ENCODE results near the gene PERP.

DNA sequence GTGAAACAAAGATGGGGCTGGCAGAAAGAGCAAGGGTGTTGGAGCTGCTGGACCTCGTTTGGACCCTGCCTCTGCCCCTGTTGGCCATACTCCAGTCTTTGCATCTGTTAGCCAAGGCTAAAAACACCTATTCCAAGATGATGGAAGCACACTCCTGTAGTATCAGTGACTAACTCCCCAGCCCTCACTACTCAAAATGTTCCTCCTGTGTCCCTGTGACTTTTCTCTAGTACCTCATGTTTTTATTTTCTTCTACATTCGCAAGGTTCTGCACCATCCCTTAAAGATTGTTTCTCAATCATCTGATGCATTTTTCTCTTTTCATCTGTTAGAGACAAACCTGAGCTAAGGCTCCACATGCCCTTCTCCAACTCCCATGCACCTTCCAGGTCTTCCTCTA lies 8.9 kb downstream of the PERP start:
- TF ChIP-seq, protein P1, sequence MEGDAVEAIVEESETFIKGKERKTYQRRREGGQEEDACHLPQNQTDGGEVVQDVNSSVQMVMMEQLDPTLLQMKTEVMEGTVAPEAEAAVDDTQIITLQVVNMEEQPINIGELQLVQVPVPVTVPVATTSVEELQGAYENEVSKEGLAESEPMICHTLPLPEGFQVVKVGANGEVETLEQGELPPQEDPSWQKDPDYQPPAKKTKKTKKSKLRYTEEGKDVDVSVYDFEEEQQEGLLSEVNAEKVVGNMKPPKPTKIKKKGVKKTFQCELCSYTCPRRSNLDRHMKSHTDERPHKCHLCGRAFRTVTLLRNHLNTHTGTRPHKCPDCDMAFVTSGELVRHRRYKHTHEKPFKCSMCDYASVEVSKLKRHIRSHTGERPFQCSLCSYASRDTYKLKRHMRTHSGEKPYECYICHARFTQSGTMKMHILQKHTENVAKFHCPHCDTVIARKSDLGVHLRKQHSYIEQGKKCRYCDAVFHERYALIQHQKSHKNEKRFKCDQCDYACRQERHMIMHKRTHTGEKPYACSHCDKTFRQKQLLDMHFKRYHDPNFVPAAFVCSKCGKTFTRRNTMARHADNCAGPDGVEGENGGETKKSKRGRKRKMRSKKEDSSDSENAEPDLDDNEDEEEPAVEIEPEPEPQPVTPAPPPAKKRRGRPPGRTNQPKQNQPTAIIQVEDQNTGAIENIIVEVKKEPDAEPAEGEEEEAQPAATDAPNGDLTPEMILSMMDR (conservative IDR thresholded peaks at IDR 0.05), result no peak
- TF ChIP-seq ZFX (IDR thresholded peaks at IDR 0.05), result no peak

Data from C4-2B (cell line).